HEK293T (cell line): ENCODE measurements around the gene DNLZ.

ENCODE experiments used
- FOXA1 ChIP-seq: fragments of 450-650 bp; IDR thresholded peaks from 2 replicates; pipeline ENCODE4 v1.6.1; 2016; ENCODE audit warnings: mild to moderate bottlenecking
- HDGF ChIP-seq: fragments of 450-650 bp; IDR thresholded peaks from 2 replicates; pipeline ENCODE4 v1.6.1; 2017; ENCODE audit warnings: antibody characterized with exemption, borderline replicate concordance
- LEF1 ChIP-seq: fragments of 450-650 bp; IDR thresholded peaks from 2 replicates; pipeline ENCODE4 v1.6.1; 2017; ENCODE audit warnings: mild to moderate bottlenecking, borderline replicate concordance
- SP1 ChIP-seq: fragments of 450-650 bp; IDR thresholded peaks from 2 replicates; pipeline ENCODE4 v1.6.1; 2017

- no peak for TF ChIP-seq LEF1
- no peak for TF ChIP-seq FOXA1
- TF ChIP-seq HDGF, result no peak
- TF ChIP-seq SP1, result no peak
Observed at GRCh38 chr9:136352682-136353081, 10.9 kb downstream of the DNLZ start.
